GM23248 (cell line): ENCODE results near the gene TMEM41A. TPM values are rescaled to one million over a fixed set of nuclear protein-coding genes. Genes with fewer than 3 reads are reported as not detected.
"Not testable (repeated sequence)": the region's sequence is repeated elsewhere in the genome, so short reads cannot be mapped to it uniquely, and the experiment has no call there.

Experiments
- DNase-seq: peaks from one replicate; pipeline ENCODE4 v3.0.0-alpha.2; 2015
- H2AFZ ChIP-seq: fragments of 200-600 bp; sonication (generic); 2 replicates; pipeline ENCODE4 v1.6.1; 2016; ENCODE audit warnings: antibody characterized with exemption
- H3F3A ChIP-seq: fragments of 200-600 bp; sonication (generic); 2 replicates; pipeline ENCODE4 v1.6.1; 2016; ENCODE audit warnings: mild to moderate bottlenecking, antibody characterized with exemption, mixed run types; ENCODE audit not compliant: insufficient read depth
- H3K27ac ChIP-seq: fragments of 200-600 bp; sonication (generic); 2 replicates; pipeline ENCODE4 v1.5.1; 2016; ENCODE audit warnings: mild to moderate bottlenecking
- H3K27me3 ChIP-seq: fragments of 200-600 bp; sonication (generic); replicated peaks from 2 replicates; pipeline ENCODE4 v1.6.1; 2016; ENCODE audit warnings: mild to moderate bottlenecking; ENCODE audit not compliant: insufficient read depth
- H3K36me3 ChIP-seq: fragments of 200-600 bp; sonication (generic); 2 replicates; pipeline ENCODE4 v1.6.1; 2016; ENCODE audit warnings: low read depth, mild to moderate bottlenecking
- H3K4me1 ChIP-seq: fragments of 200-600 bp; sonication (generic); 2 replicates; pipeline ENCODE4 v1.6.1; 2016; ENCODE audit warnings: mild to moderate bottlenecking; ENCODE audit not compliant: insufficient read depth
- H3K4me2 ChIP-seq: fragments of 200-600 bp; sonication (generic); one replicate; pipeline ENCODE4 v1.6.1; 2016; ENCODE audit warnings: mild to moderate bottlenecking; ENCODE audit not compliant: unreplicated experiment
- H3K4me3 ChIP-seq: fragments of 200-600 bp; sonication (generic); 2 replicates; pipeline ENCODE4 v1.5.1; 2016; ENCODE audit warnings: mild to moderate bottlenecking
- H3K79me2 ChIP-seq: fragments of 200-600 bp; sonication (generic); 2 replicates; pipeline ENCODE4 v1.6.1; 2016; ENCODE audit warnings: mild to moderate bottlenecking; ENCODE audit not compliant: insufficient read depth
- H3K9ac ChIP-seq: fragments of 200-600 bp; sonication (generic); 2 replicates; pipeline ENCODE4 v1.6.1; 2016; ENCODE audit warnings: mild to moderate bottlenecking
- H3K9me2 ChIP-seq: fragments of 200-600 bp; sonication (generic); 2 replicates; pipeline ENCODE4 v1.6.1; 2016; ENCODE audit warnings: mixed run types, mild to moderate bottlenecking, moderate library complexity; ENCODE audit not compliant: insufficient read depth
- H3K9me3 ChIP-seq: fragments of 200-600 bp; sonication (generic); one replicate; pipeline ENCODE4 v1.6.1; 2017; ENCODE audit warnings: low read depth
- H4K20me1 ChIP-seq: fragments of 200-600 bp; sonication (generic); 2 replicates; pipeline ENCODE4 v1.6.0; 2016; ENCODE audit not compliant: insufficient read depth
- EZH2 ChIP-seq: fragments of 200-600 bp; sonication (generic); IDR thresholded peaks from 2 replicates; pipeline ENCODE4 v1.6.1; 2018; ENCODE audit warnings: antibody characterized with exemption, mild to moderate bottlenecking; ENCODE audit not compliant: insufficient read depth, poor library complexity, severe bottlenecking
- EZH2phosphoT487 ChIP-seq: fragments of 200-600 bp; sonication (generic); IDR thresholded peaks from 2 replicates; pipeline ENCODE4 v1.6.1; 2018; ENCODE audit warnings: antibody characterized with exemption, moderate library complexity, mild to moderate bottlenecking, low read depth; ENCODE audit not compliant: insufficient read depth
- WGBS, 2 experiments: methylation state at CpG; one replicate each; pipeline ENCODE4 v1.1.6; 2015 to 2017; ENCODE audit warnings: low lambda C conversion rate in 2 of 2, low coverage in 1 of 2; ENCODE audit errors: missing lambda C conversion rate in 2 of 2; 5-methylcytosine and 5-hydroxymethylcytosine counted together
- in situ Hi-C: fragments of 300-500 bp; cut with MboI; formaldehyde crosslinking; loops from 2 replicates; pipeline ENCODE4 v1.15.0; 2020
- polyA plus RNA-seq: library from polyadenylated mRNA; unstranded; fragments of >200 nt; fragmentation: Nextera tagmentation; extraction: Ambion mirVana; gene quantifications from 2 replicates; pipeline ENCODE4 v1.2.1, GENCODE V29; 2016
- total RNA-seq: library from RNA; depleted of rRNA; stranded (reverse); fragments of >200 nt; shearing (Covaris generic); gene quantifications from 2 replicates; pipeline ENCODE4 v1.2.3, GENCODE V29; 2014

The TMEM41A gene
- total and polyA plus RNA-seq, 2 experiments from 2014 or later = 15.8 to 15.9 TPM

GRCh38 chr3:185484296-185484695 is 14.5 kb downstream of the TMEM41A start:
- TF ChIP-seq EZH2phosphoT487 = no peak
- no peak for TF ChIP-seq EZH2
- in situ Hi-C loops = no loop called here
- H3K27me3 ChIP-seq = no peaks in the 10 kb centered on the region
- no peaks in the 10 kb centered on the region for H3K9me2 ChIP-seq
- no peak overlapping the region for H3K4me3 ChIP-seq
- H3K4me2 ChIP-seq = no peak overlapping the region
- H3K9ac ChIP-seq = no peak overlapping the region
- H3K4me1 ChIP-seq = no peaks in the 10 kb centered on the region
- H3F3A ChIP-seq = no peaks in the 10 kb centered on the region; the same call in 1 of the 2 replicates
- WGBS, 2 experiments = 95% methylated on average over 3 of the region's 3 CpGs
- no peaks in the 10 kb centered on the region for H4K20me1 ChIP-seq
- no peaks in the 10 kb centered on the region for H3K9me3 ChIP-seq
- no peak overlapping the region for H2AFZ ChIP-seq
- no peaks in the 10 kb centered on the region; the same call in 1 of the 2 replicates for H3K36me3 ChIP-seq
- no peaks in the 10 kb centered on the region for H3K79me2 ChIP-seq
- no peak for DNase-seq
- no peak overlapping the region for H3K27ac ChIP-seq

DNA sequence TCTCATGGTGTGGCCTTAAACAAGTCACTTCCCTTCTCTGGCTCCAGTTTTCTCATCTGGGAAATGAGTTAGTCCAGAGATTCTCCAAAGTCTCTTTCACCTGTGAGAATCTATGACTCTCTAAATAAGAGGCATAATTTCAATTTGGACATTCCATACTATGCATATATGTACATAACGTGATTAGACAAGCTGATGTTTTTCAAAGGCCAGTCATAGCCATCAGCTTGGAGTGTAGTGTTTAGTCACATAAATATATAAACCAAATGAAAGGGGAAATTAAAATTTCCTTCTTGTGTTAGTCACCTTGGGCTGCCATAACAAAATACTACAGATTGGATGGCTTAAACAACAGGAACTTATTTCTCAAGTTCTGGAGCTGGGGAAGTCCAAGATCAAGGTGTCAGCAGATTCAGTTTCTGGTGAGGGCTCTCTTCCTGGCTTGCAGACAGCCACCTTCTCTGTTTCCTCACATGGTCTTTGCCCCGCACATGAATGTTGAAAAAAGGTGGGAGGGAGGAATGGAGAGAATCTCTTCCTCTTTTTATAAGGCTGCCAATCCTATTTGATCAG is 19.4 kb downstream of the TMEM41A start:
- WGBS, 2 experiments = 84 to 86% methylated on average over 2 of the region's 2 CpGs
- Histone ChIP-seq H3K27me3 (no peaks in the 10 kb centered on the region), H2AFZ (no peak overlapping the region), H3K27ac (no peak overlapping the region), H3K4me2 (no peak overlapping the region), H3K36me3 (no peaks in the 10 kb centered on the region; the same call in 1 of the 2 replicates), H3F3A (no peaks in the 10 kb centered on the region), H3K4me1 (no peaks in the 10 kb centered on the region), H4K20me1 (no peaks in the 10 kb centered on the region), H3K79me2 (no peaks in the 10 kb centered on the region), H3K4me3 (no peak overlapping the region), H3K9me2 (no peaks in the 10 kb centered on the region), H3K9ac (no peak overlapping the region), H3K9me3 (no peaks in the 10 kb centered on the region)
- DNase-seq = no peak
- in situ Hi-C loops = no loop called here
- TF ChIP-seq EZH2 (no peak), EZH2phosphoT487 (no peak)

GRCh38 chr3:185477316-185477715 is 21.5 kb downstream of the TMEM41A start:
- no peaks in the 10 kb centered on the region for H4K20me1 ChIP-seq
- H2AFZ ChIP-seq = no peak overlapping the region
- no peak overlapping the region for H3K4me3 ChIP-seq
- peaks cover 8% of the 10 kb centered on the region; the same call in 1 of the 2 replicates for H3K36me3 ChIP-seq
- no peak overlapping the region for H3K9ac ChIP-seq
- no peaks in the 10 kb centered on the region for H3K79me2 ChIP-seq
- H3K9me3 ChIP-seq = no peaks in the 10 kb centered on the region
- H3K27ac ChIP-seq = no peak overlapping the region
- no peaks in the 10 kb centered on the region for H3K4me1 ChIP-seq
- no peak for DNase-seq
- no peaks in the 10 kb centered on the region for H3F3A ChIP-seq
- 55 to 65% methylated on average over 3 of the region's 3 CpGs for whole genome bisulfite sequencing, 2 experiments
- H3K4me2 ChIP-seq = no peak overlapping the region
- H3K27me3 ChIP-seq = no peaks in the 10 kb centered on the region
- TF ChIP-seq EZH2phosphoT487 = no peak
- TF ChIP-seq EZH2 = no peak
- in situ Hi-C loops = no loop called here
- no peaks in the 10 kb centered on the region for H3K9me2 ChIP-seq

- H3K4me3 ChIP-seq, H3K27me3 ChIP-seq, H3K27ac ChIP-seq, H3K4me1 ChIP-seq, H3K9me2 ChIP-seq, H3K9ac ChIP-seq, H3F3A ChIP-seq, H4K20me1 ChIP-seq, H3K36me3 ChIP-seq, DNase-seq, in situ Hi-C loops, H3K79me2 ChIP-seq, H2AFZ ChIP-seq, H3K4me2 ChIP-seq, H3K9me3 ChIP-seq: not testable (repeated sequence)
- 90 to 94% methylated on average over 6 of the region's 6 CpGs for WGBS, 2 experiments
Observed at GRCh38 chr3:185474922-185475321, 23.9 kb downstream of the TMEM41A start.

DNA sequence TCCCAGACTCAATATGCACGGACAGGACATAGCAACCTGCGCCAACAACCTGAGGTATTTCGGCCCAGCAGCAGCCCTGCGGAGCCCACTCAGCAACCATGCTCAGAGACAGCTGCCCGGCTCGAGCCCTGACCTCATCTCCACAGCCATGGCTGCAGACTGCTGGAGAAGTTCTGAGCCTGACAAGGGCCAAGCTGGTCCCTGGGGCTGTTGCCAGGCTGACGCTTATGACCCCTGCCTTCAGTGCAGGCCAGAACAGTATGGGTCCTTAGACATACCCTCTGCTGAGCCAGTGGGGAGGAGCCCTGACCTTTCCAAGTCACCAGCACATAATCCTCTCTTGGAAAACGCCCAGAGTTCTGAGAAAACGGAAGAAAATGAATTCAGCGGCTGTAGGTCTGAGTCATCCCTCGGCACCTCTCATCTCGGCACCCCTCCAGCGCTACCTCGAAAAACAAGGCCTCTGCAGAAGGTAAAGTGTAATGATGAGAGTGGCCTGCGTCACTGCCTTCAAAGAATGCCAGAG is 25.5 kb downstream of the TMEM41A start:
- TF ChIP-seq EZH2phosphoT487 (no peak), EZH2 (no peak)
- no peak for DNase-seq

More for the DNA sequence above, 25.5 kb downstream of the TMEM41A start:
- H3K9me3 ChIP-seq = no peaks in the 10 kb centered on the region
- H4K20me1 ChIP-seq = no peaks in the 10 kb centered on the region; the same call in 1 of the 2 replicates
- H3K9ac ChIP-seq = no peak overlapping the region
- in situ Hi-C loops = no loop called here
- H3K36me3 ChIP-seq = peaks cover 8% of the 10 kb centered on the region; the same call in 1 of the 2 replicates
- WGBS, 2 experiments = 89 to 90% methylated on average over 15 of the region's 15 CpGs
- no peak overlapping the region for H3K4me2 ChIP-seq
- H3K27me3 ChIP-seq = no peaks in the 10 kb centered on the region
- H3K4me3 ChIP-seq = no peak overlapping the region
- no peaks in the 10 kb centered on the region for H3K9me2 ChIP-seq
- H3K27ac ChIP-seq = no peak overlapping the region
- no peak overlapping the region for H2AFZ ChIP-seq
- no peaks in the 10 kb centered on the region for H3K79me2 ChIP-seq
- H3K4me1 ChIP-seq = no peaks in the 10 kb centered on the region
- H3F3A ChIP-seq = no peaks in the 10 kb centered on the region
